NT2/D1 (cell line): ENCODE data around the gene NSUN6.

ENCODE experiments used
- SUZ12 ChIP-seq: IDR thresholded peaks from 2 replicates; pipeline ENCODE4 v1.6.1; 2011; ENCODE audit not compliant: insufficient read length, insufficient read depth; ENCODE audit errors: extremely low read depth
- YY1 ChIP-seq: IDR thresholded peaks from 2 replicates; pipeline ENCODE4 v1.6.1; 2011; ENCODE audit not compliant: insufficient read length, insufficient read depth
- ZNF274 ChIP-seq: IDR thresholded peaks from 2 replicates; pipeline ENCODE4 v1.6.1; 2011; ENCODE audit warnings: mild to moderate bottlenecking, low read depth, low read length

- TF ChIP-seq ZNF274 (no peak), SUZ12 (no peak), YY1 (no peak)
Measured at GRCh38 chr10:18664841-18665478, 13.6 kb upstream of the NSUN6 start.
